K562 (cell line): ENCODE measurements around the gene SKAP1. TPM values are rescaled to one million over a fixed set of nuclear protein-coding genes. Genes with fewer than 3 reads are reported as not detected.

Experiments used
- ATAC-seq: fragments of 200-7000 bp; cut with Tn5 transposase; 3 replicates; pipeline ENCODE4 v1.9.1; 2020; ENCODE audit warnings: moderate library complexity
- BruUV-seq: library from RNA; stranded (reverse); fragments of 400-500 nt; replicated peaks from 2 replicates; lab custom pipeline; 2021; lab: Mats Ljungman, UMichigan
- CTCF ChIA-PET: fragments of 300-600 bp; formaldehyde crosslinking; extraction: SDS; loops from one replicate; lab custom pipeline; 2021; ENCODE audit warnings: low intra/inter-chr PET ratio; lab: Yijun Ruan, JAX
- POLR2A ChIA-PET: fragments of 300-600, 350-650 bp; sonication (Branson Sonifier 250); formaldehyde crosslinking; extraction: SDS; loops from one replicate; lab custom pipeline; 2021; ENCODE audit warnings: antibody characterized with exemption, inconsistent platforms; lab: Yijun Ruan, JAX
- DNase-seq, 4 experiments: peaks; one replicate each; pipeline versions ENCODE4 v3.0.0 to v3.0.0-alpha.2; 2011 to 2018; ENCODE audit warnings: low spot score in 3 of 4, mixed read lengths in 3 of 4; ENCODE audit errors: extremely low read depth in 1 of 4
- FAIRE-seq: peaks from 2 replicates; lab custom pipeline; 2011; peaks lifted over from hg19 to GRCh38; lab: Jason Lieb, UNC
- H2AFZ ChIP-seq: 2 replicates; pipeline ENCODE4 v1.6.0; 2011; ENCODE audit warnings: low read depth, low read length, control low read depth, inconsistent platforms
- H3K27ac ChIP-seq: fragments of 200-600 bp; 3 replicates; pipeline ENCODE4 v1.8.0; 2011; ENCODE audit warnings: low read depth, mild to moderate bottlenecking, control low read depth, inconsistent platforms, low read length, moderate library complexity, mixed read lengths; ENCODE audit errors: extremely low read depth
- H3K27me3 ChIP-seq, 2 experiments: fragments of 300-600 bp in 1 of 2; 2 replicates in 1 of 2; 3 replicates in 1 of 2; pipeline versions ENCODE4 v1.6.0 to v1.8.0; 2011; ENCODE audit warnings: inconsistent platforms in 2 of 2, low read length in 2 of 2, mild to moderate bottlenecking in 1 of 2, mixed read lengths in 1 of 2, moderate library complexity in 1 of 2; ENCODE audit not compliant: control insufficient read depth in 2 of 2, insufficient read depth in 2 of 2
- H3K36me3 ChIP-seq: fragments of 300-600 bp; 3 replicates; pipeline ENCODE4 v1.8.0; 2011; ENCODE audit warnings: mild to moderate bottlenecking, low read length, inconsistent platforms; ENCODE audit not compliant: control insufficient read depth, insufficient read depth
- H3K4me1 ChIP-seq, 2 experiments: fragments of 200-600 bp in 1 of 2; replicated peaks in 1 of 2; 2 replicates in 1 of 2; 3 replicates in 1 of 2; pipeline versions ENCODE4 v1.5.1 to v1.8.0; 2011; ENCODE audit warnings: inconsistent platforms in 2 of 2, low read length in 2 of 2, mild to moderate bottlenecking in 1 of 2, mixed read lengths in 1 of 2, moderate library complexity in 1 of 2; ENCODE audit not compliant: control insufficient read depth in 2 of 2, insufficient read depth in 2 of 2
- H3K4me2 ChIP-seq: 2 replicates; pipeline ENCODE4 v1.6.1; 2011; ENCODE audit warnings: low read length, control low read depth, inconsistent platforms, mixed read lengths; ENCODE audit not compliant: insufficient read depth
- H3K4me3 ChIP-seq: fragments of 200-600 bp; sonication (generic), shearing (Covaris generic); 2 replicates; pipeline ENCODE4 v1.5.1; 2016; ENCODE audit warnings: control low read depth, inconsistent platforms
- H3K79me2 ChIP-seq: fragments of 200-600 bp; 3 replicates; pipeline ENCODE4 v1.8.0; 2011; ENCODE audit warnings: low read length, inconsistent platforms; ENCODE audit not compliant: control insufficient read depth, insufficient read depth
- H3K9ac ChIP-seq, 2 experiments: 2 replicates each; pipeline versions ENCODE4 v1.6.0 to v1.6.1; 2011; ENCODE audit warnings: low read depth in 2 of 2, low read length in 2 of 2, control low read depth in 1 of 2, inconsistent platforms in 1 of 2, mild to moderate bottlenecking in 1 of 2, mixed read lengths in 1 of 2; ENCODE audit not compliant: insufficient read depth in 1 of 2
- H3K9me1 ChIP-seq: one replicate; pipeline ENCODE4 v1.6.0; 2011; ENCODE audit warnings: inconsistent platforms, mild to moderate bottlenecking, low read length, moderate library complexity; ENCODE audit not compliant: control insufficient read depth, insufficient read depth
- H3K9me3 ChIP-seq: replicated peaks from 2 replicates; pipeline ENCODE4 v1.5.1; 2011; ENCODE audit warnings: low read depth, low read length, inconsistent platforms; ENCODE audit not compliant: control insufficient read depth, insufficient read depth
- H4K20me1 ChIP-seq: replicated peaks from 2 replicates; pipeline ENCODE4 v1.6.1; 2011; ENCODE audit warnings: low read length, inconsistent platforms, mixed read lengths; ENCODE audit not compliant: control insufficient read depth, insufficient read depth
- ELF1 ChIP-seq: fragments of 200-800 bp; sonication (Bioruptor generic); IDR thresholded peaks from 2 replicates; pipeline ENCODE4 v1.6.1; 2016; ENCODE audit warnings: missing genetic modification characterization, missing compliant biosample characterization
- ETS1 ChIP-seq: conservative IDR thresholded peaks from 2 replicates; pipeline ENCODE4 v1.6.1; 2011; ENCODE audit warnings: low read depth, mild to moderate bottlenecking, low read length; ENCODE audit not compliant: control insufficient read depth
- RBM25 ChIP-seq: fragments of 200-400 bp; formaldehyde crosslinking; IDR thresholded peaks from 2 replicates; pipeline ENCODE4 v1.6.1; 2018; ENCODE audit warnings: low read length, low read depth, moderate library complexity; ENCODE audit not compliant: severe bottlenecking
- WGBS: fragments of 100-300 bp; shearing (Covaris generic); methylation state at CpG from one replicate; pipeline ENCODE4 v1.1.6; 2016; ENCODE audit warnings: low coverage, mixed read lengths; ENCODE audit not compliant: insufficient coverage; ENCODE audit errors: missing lambda C conversion rate; 5-methylcytosine and 5-hydroxymethylcytosine counted together
- in situ Hi-C: fragments of 300-500 bp; cut with MboI; formaldehyde crosslinking; loops from 4 replicates; pipeline ENCODE4 v1.15.0; 2018; ENCODE audit warnings: inconsistent platforms, mixed read lengths
- intact Hi-C: fragments of 100-400 bp; cut with micrococcal nuclease; formaldehyde crosslinking; loops from 2 replicates; pipeline ENCODE4 v1.14.2; 2022
- polyA plus RNA-seq, 8 experiments: library from polyadenylated mRNA; depleted of rRNA in 4 of 8; stranded (reverse) in 5 of 8; unstranded in 3 of 8; fragments of >200 nt; fragmentation: Nextera tagmentation in 2 of 8; fragmentation: Illumina TruSeq in 1 of 8; extraction: Ambion mirVana in 2 of 8; extraction: Trizol in 1 of 8; gene quantifications; 2 replicates each; pipeline versions ENCODE4 v1.2.1 to v1.2.3, GENCODE V29; 2011 to 2014; ENCODE audit warnings: inconsistent platforms in 1 of 8, missing spikeins in 1 of 8
- total RNA-seq, 7 experiments: library from RNA; depleted of rRNA in 6 of 7; stranded (reverse); fragments of >200 nt in 6 of 7; fragmentation: Illumina TruSeq in 2 of 7; extraction: Trizol in 2 of 7; gene quantifications; 2 replicates each; pipeline versions ENCODE4 v1.2.1 to v1.2.3, GENCODE V29; 2011 to 2021; ENCODE audit warnings: low replicate concordance in 1 of 7

Gene SKAP1
- total and polyA plus RNA-seq, 9 of the 15 experiments (the other 6 are each of a cell fraction or from before 2014, with no cell fraction given), result 0.06 to 0.80 (median 0.10) TPM; not detected in 4

- H3K9me1 ChIP-seq, result no peaks in the 10 kb centered on the region
- no TSS peak for BruUV-seq
- H3K9ac ChIP-seq, result no peak overlapping the region
- ChIA-PET POLR2A (interaction anchor here (0.6 to 1.2 kb wide), 3 partner anchors 9 to 430 kb away, joined by 3 to 5 read pairs (median 5); no protein-coding TSS in a partner anchor), CTCF (no interaction called here)
- no peak overlapping the region for H3K4me3 ChIP-seq
- TF ChIP-seq ETS1 (no peak), RBM25 (no peak), ELF1 (tag) (no peak)
- in situ Hi-C loops (no loop called here), intact Hi-C loops (no loop called here)
- peaks cover 0 to 4% of the 10 kb centered on the region in 2 experiments; a peak in 1 of 5 replicates for H3K4me1 ChIP-seq
- H3K36me3 ChIP-seq, result no peaks in the 10 kb centered on the region
- WGBS, result 37% methylated on average over 5 of the region's 5 CpGs
- no peak for ATAC-seq
- H3K9me3 ChIP-seq, result no peaks in the 10 kb centered on the region
- no peaks in the 10 kb centered on the region; a peak in 1 of 5 replicates for H3K27me3 ChIP-seq
- H3K79me2 ChIP-seq, result no peaks in the 10 kb centered on the region
- DNase-seq, result no peak
- no peak overlapping the region; the same call in 1 of the 2 replicates for H2AFZ ChIP-seq
- no peak overlapping the region for H3K4me2 ChIP-seq
- H4K20me1 ChIP-seq, result no peaks in the 10 kb centered on the region
- no peak overlapping the region for H3K27ac ChIP-seq
- FAIRE-seq, result no peak
Measured at GRCh38 chr17:48162306-48162934, 267.6 kb downstream of the SKAP1 start.
